Adrenal gland (tissue), 12 donors: Measurements from ENCODE around the gene MAML3. TPM values are rescaled to one million over a fixed set of nuclear protein-coding genes. Genes with fewer than 3 reads are reported as not detected.

Experiments
- DNase-seq, 7 donors: peaks; one replicate each; pipeline ENCODE4 v3.0.0-alpha.2; 2019 to 2020
- H3K27ac ChIP-seq, 5 donors: fragments of 200-600 bp; sonication (generic) in 4 of 5; 1 replicate in 3 of 5; 2 replicates in 2 of 5; pipeline versions ENCODE4 v1.5.1 to v1.8.0; 2016 to 2020; ENCODE audit warnings: mild to moderate bottlenecking in 1 of 5
- H3K27me3 ChIP-seq: fragments of 200-600 bp; 2 replicates; pipeline ENCODE4 v1.8.0; 2021
- H3K36me3 ChIP-seq, 2 donors: fragments of 200-600 bp; replicated peaks in 1 of 2; 1 replicate in 1 of 2; 2 replicates in 1 of 2; pipeline versions ENCODE4 v1.5.1 to v1.8.0; 2018 to 2022
- H3K4me1 ChIP-seq, 2 donors: fragments of 200-600 bp; replicated peaks in 1 of 2; 1 replicate in 1 of 2; 2 replicates in 1 of 2; pipeline versions ENCODE4 v1.5.1 to v1.8.0; 2018 to 2021
- H3K4me3 ChIP-seq, 4 donors: fragments of 200-600 bp; sonication (generic) in 3 of 4; one replicate each; pipeline ENCODE4 v1.5.1; 2016 to 2018
- H3K9me3 ChIP-seq, 3 donors: fragments of 200-600 bp; sonication (generic) in 1 of 3; replicated peaks in 1 of 3; 1 replicate in 2 of 3; 2 replicates in 1 of 3; pipeline versions ENCODE4 v1.5.1 to v1.8.0; 2016 to 2021
- POLR2A ChIP-seq, 2 donors: fragments of 450-650 bp; IDR thresholded peaks; one replicate each; pipeline ENCODE4 v1.6.1; 2017; ENCODE audit warnings: antibody characterized with exemption in 2 of 2, mild to moderate bottlenecking in 2 of 2, moderate library complexity in 1 of 2
- WGBS, 4 donors: extraction: QIAGEN DNeasy Blood & Tissue Kit in 2 of 4; methylation state at CpG; one replicate each; pipeline versions ENCODE4 v1.1.5 to v1.1.7; 2013 to 2017; 5-methylcytosine and 5-hydroxymethylcytosine counted together
- intact Hi-C, 2 donors: fragments of 100-400 bp; cut with DNase I; formaldehyde crosslinking; loops; one replicate each; pipeline versions ENCODE4 v1.14.1 to v1.15.0; 2022 to 2023
- polyA plus RNA-seq, 3 donors: library from polyadenylated mRNA; stranded (reverse); fragments of 200-250 nt in 2 of 3; fragments of 350-450 nt in 1 of 3; fragmentation: Illumina TruSeq in 1 of 3; extraction: RNeasy Lipid Tissue Mini Kit (QIAGEN cat#74804) in 1 of 3; gene quantifications; one replicate each; pipeline ENCODE4 v1.2.3, GENCODE V29; 2013 to 2014
- total RNA-seq, 9 donors: library from RNA; depleted of rRNA in 4 of 9; stranded (reverse); fragments of >200 nt in 4 of 9; fragments of 120-200 nt in 1 of 9; fragmentation: NEBNext Ultra II Directional in 1 of 9; extraction: Animal tissue kit (Norgen Biotek cat#: 25700) in 1 of 9; gene quantifications; one replicate each; pipeline versions ENCODE4 v1.1.0 to v1.2.4, GENCODE V29; 2013 to 2023
- TF ChIP-seq, protein P1 (sequence below), 6 experiments: fragments of 450-650 bp in 4 of 6; fragments of 200-600 bp in 2 of 6; sonication (generic) in 1 of 6; IDR thresholded peaks; 1 replicate in 5 of 6; 2 replicates in 1 of 6; pipeline versions ENCODE4 v1.5.1 to v1.8.0; 2016 to 2021; ENCODE audit warnings: antibody characterized with exemption in 6 of 6, mild to moderate bottlenecking in 2 of 6, moderate library complexity in 1 of 6
- donor health status: healthy with polysubstance abuse.
- donor health status: Bipolar disorder and iron deficiency.
- donor health status: DM: yes; HTN: yes; CAD: no.
- donor health status: DM: no; HTN: no; CAD: no.
- donor health status: DM: no; HTN: no; CAD: no.
- donor health status: DM: yes; HTN: yes; CAD: no.

The MAML3 gene
- total and polyA plus RNA-seq, 12 donors: 2.0 to 15.9 (median 8.4) TPM

DNA sequence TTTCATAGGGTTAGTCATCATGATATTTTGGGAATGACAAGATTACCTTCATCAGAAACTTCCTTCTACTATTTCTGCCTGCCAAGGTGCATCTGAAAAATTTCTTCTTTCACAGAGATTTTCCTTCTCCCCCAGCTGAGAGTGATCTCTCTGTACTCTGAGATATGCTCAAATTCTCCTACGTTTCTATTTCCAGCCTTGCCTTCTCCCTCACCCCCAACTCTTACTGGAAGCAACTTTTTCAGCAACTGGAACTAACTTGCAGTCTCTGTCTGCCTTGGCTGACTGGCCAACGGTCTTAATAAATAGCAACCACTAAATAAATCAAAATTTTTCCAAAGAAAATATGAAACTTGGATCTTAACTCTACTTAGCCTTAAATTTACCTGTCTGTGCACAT, 122.3 kb downstream of the MAML3 start:
- no peak for DNase-seq
- no peaks in the 10 kb centered on the region for H3K36me3 ChIP-seq
- no peak for TF ChIP-seq POLR2A (IDR thresholded peaks at IDR 0.05)
- TF ChIP-seq, protein P1, sequence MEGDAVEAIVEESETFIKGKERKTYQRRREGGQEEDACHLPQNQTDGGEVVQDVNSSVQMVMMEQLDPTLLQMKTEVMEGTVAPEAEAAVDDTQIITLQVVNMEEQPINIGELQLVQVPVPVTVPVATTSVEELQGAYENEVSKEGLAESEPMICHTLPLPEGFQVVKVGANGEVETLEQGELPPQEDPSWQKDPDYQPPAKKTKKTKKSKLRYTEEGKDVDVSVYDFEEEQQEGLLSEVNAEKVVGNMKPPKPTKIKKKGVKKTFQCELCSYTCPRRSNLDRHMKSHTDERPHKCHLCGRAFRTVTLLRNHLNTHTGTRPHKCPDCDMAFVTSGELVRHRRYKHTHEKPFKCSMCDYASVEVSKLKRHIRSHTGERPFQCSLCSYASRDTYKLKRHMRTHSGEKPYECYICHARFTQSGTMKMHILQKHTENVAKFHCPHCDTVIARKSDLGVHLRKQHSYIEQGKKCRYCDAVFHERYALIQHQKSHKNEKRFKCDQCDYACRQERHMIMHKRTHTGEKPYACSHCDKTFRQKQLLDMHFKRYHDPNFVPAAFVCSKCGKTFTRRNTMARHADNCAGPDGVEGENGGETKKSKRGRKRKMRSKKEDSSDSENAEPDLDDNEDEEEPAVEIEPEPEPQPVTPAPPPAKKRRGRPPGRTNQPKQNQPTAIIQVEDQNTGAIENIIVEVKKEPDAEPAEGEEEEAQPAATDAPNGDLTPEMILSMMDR (IDR thresholded peaks at IDR 0.05): no peak
- H3K27me3 ChIP-seq: no peaks in the 10 kb centered on the region
- 70 to 77% (median 73%) methylated on average over 2 of the region's 2 CpGs for WGBS, 4 donors
- H3K4me1 ChIP-seq: no peaks in the 10 kb centered on the region
- intact Hi-C loops: no loop called here
- no peak overlapping the region for H3K27ac ChIP-seq
- H3K4me3 ChIP-seq: no peak overlapping the region
- no peaks in the 10 kb centered on the region for H3K9me3 ChIP-seq

DNA sequence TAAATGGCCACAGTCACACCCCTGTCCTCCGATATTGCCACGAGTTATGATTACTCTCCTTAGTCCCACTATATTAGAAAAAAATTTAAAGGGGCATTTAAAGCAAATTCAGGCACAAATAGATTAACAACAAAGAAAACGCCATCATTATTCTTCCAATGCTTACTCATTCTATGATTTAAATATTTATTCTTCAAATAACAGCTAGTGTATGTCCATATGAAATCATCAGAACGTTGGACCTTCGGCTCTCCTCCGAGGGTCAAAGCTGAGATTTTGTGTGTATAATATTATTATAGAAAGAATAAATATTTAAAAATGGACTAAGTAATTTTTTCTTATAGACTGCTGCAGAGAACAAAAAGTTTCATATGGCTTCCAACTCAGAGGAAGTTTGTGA, 122.9 kb downstream of the MAML3 start:
- no peaks in the 10 kb centered on the region for H3K4me1 ChIP-seq
- intact Hi-C loops: no loop called here
- no peak overlapping the region for H3K27ac ChIP-seq
- no peaks in the 10 kb centered on the region for H3K36me3 ChIP-seq
- DNase-seq: no peak
- no peaks in the 10 kb centered on the region for H3K27me3 ChIP-seq
- TF ChIP-seq POLR2A (IDR thresholded peaks at IDR 0.05): no peak
- TF ChIP-seq, protein P1 (IDR thresholded peaks at IDR 0.05): no peak
- H3K4me3 ChIP-seq: no peak overlapping the region
- WGBS, 4 donors: 92 to 95% (median 93%) methylated on average over 6 of the region's 6 CpGs
- H3K9me3 ChIP-seq: no peaks in the 10 kb centered on the region

DNA sequence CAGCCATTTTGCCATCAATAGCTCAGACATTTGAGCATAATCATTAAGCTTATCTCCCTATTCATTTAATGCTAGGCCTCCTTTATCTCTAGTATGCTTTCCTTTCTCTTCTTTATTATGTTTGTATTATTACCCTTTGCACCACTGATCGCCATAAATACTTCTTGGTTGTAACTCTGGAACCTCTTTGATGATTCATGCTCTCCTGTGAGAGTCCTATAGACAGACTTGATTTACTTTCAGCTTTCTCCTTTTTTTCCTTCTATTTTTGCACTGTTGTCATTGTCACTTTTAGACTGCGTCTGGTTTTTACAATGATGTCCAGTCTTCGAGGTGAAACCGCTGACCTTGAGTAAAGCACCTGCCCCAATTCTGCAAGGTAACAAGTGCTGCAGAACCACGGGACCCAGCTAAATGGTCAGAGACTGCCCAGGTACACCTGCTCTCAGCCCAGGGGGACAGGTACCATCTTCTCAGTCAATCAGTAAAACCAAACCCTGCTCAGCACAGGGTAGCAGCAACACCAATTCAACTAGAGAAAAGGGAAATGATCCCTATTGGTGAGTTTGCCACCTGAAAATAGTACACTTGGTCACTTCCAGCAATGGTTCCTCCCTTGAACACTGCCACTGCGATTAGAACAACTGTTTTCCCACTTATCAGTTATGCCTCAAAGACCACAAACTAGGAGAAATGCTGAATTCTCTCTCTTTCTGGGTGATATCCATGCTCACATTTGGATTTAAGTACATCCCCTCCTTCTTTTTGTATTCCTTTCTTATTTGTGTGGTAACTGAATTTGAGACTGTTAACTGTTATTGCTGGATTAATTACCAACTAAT, 125.1 kb downstream of the MAML3 start:
- intact Hi-C loops: no loop called here
- Histone ChIP-seq H3K4me3 (no peak overlapping the region), H3K4me1 (no peaks in the 10 kb centered on the region), H3K36me3 (no peaks in the 10 kb centered on the region), H3K27ac (no peak overlapping the region), H3K27me3 (no peaks in the 10 kb centered on the region), H3K9me3 (no peaks in the 10 kb centered on the region)
- TF ChIP-seq POLR2A (IDR thresholded peaks at IDR 0.05): no peak
- TF ChIP-seq, protein P1 (IDR thresholded peaks at IDR 0.05): no peak
- DNase-seq: no peak
- 52 to 70% (median 67%) methylated on average over 6 of the region's 6 CpGs for WGBS, 4 donors

DNA sequence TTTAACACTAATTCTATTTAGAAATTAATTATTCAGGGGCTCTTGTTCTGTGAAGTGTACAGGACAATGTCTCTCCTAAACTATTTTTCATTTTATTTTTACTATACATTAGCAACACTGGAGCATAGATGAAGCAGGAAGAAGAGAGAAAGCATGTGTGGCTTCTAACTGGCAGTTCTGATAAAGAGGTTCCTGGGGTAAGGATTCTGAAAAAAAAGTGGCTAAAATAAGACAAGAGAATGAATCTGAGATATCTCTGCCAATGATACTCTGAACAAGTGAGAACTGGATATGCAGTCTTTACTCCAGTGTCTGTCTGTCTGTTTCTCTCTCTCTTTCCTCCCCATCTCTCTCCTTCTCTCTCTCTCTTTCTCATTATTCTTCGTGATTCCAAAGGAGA, 125.9 kb downstream of the MAML3 start:
- H3K27ac ChIP-seq: no peak overlapping the region
- H3K36me3 ChIP-seq: no peaks in the 10 kb centered on the region
- H3K4me3 ChIP-seq: no peak overlapping the region
- no peaks in the 10 kb centered on the region for H3K9me3 ChIP-seq
- 33 to 100% (median 92%) methylated on average over 1 of the region's 1 CpG for WGBS, 4 donors
- DNase-seq: no peak
- no peaks in the 10 kb centered on the region for H3K27me3 ChIP-seq
- H3K4me1 ChIP-seq: no peaks in the 10 kb centered on the region
- TF ChIP-seq, protein P1 (IDR thresholded peaks at IDR 0.05): no peak
- no peak for TF ChIP-seq POLR2A (IDR thresholded peaks at IDR 0.05)
- intact Hi-C loops: no loop called here
